ENCODE data around the gene NETO2.
"Not testable (repeated sequence)": the region's sequence is repeated elsewhere in the genome, so short reads cannot be mapped to it uniquely, and the experiment has no call there.

The NETO2 gene, protein sequence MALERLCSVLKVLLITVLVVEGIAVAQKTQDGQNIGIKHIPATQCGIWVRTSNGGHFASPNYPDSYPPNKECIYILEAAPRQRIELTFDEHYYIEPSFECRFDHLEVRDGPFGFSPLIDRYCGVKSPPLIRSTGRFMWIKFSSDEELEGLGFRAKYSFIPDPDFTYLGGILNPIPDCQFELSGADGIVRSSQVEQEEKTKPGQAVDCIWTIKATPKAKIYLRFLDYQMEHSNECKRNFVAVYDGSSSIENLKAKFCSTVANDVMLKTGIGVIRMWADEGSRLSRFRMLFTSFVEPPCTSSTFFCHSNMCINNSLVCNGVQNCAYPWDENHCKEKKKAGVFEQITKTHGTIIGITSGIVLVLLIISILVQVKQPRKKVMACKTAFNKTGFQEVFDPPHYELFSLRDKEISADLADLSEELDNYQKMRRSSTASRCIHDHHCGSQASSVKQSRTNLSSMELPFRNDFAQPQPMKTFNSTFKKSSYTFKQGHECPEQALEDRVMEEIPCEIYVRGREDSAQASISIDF

DNA sequence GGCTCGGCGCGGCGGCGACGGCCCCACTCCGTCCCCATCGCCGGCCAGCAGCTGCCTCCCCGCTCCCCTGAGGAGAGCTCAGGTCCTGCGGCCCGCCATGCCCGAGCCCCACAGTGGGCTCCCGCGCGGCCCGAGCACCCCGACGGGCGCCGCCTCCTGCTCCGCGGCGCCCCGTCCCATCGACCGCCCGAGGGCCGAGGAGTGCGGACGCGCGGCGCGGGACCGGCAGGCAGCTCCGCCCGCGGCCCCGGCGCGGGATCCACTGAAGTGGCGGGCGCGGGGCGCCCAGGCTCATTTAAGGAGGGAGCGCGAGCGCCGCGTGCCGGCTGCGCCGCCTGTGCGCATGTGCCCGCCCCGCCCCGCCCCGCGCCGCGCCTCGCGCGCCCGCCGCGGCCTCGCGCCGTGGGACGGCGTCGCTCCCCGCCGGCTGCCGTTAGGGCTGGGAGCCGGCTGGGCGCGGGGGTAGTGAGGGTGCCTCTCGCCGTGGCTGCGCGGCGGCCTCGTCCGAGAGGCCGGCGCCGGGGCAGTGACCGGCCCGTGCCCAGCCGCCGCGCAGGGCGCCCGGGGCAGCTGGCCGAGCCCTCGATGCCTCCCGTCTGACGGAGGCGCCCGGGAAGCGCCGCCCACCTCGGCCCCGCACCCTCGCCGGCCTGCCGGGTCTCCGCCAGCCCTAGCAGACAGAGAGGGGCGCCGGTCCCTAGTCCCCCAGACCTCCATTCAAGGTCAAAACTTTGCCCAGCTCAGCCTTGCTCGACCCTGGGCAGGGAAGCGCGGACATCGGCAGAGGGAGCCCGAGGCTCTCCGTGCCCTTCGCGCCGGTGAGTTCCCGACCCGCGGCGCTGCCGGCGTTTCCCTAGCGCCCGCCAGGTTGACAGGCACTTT lies at the start of gene NETO2:
NETO2 (minus strand) TSS at position 269 of the 882 bp plus-strand sequence. CDS start 333 bp downstream, outside the sequence.
- Histone ChIP-seq H3K4me3 (ENCODE audit: severe bottlenecking) (peak within 1 kb of the TSS; percentile 95), H3K36me3 (ENCODE audit: low read depth) (no peaks in the 10 kb centered on the region), H3K9me3 (ENCODE audit: severe bottlenecking) (no peaks in the 10 kb centered on the region), H3K4me1 (ENCODE audit: insufficient read depth, poor library complexity, severe bottlenecking) (peaks cover 26% of the 10 kb centered on the region), H3K27me3 (ENCODE audit: insufficient read depth, poor library complexity, severe bottlenecking) (no peaks in the 10 kb centered on the region), H3K27ac (ENCODE audit: poor library complexity, severe bottlenecking) (peak within 1 kb of the TSS; percentile 47)
- TF ChIP-seq, protein P1, sequence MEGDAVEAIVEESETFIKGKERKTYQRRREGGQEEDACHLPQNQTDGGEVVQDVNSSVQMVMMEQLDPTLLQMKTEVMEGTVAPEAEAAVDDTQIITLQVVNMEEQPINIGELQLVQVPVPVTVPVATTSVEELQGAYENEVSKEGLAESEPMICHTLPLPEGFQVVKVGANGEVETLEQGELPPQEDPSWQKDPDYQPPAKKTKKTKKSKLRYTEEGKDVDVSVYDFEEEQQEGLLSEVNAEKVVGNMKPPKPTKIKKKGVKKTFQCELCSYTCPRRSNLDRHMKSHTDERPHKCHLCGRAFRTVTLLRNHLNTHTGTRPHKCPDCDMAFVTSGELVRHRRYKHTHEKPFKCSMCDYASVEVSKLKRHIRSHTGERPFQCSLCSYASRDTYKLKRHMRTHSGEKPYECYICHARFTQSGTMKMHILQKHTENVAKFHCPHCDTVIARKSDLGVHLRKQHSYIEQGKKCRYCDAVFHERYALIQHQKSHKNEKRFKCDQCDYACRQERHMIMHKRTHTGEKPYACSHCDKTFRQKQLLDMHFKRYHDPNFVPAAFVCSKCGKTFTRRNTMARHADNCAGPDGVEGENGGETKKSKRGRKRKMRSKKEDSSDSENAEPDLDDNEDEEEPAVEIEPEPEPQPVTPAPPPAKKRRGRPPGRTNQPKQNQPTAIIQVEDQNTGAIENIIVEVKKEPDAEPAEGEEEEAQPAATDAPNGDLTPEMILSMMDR (IDR thresholded peaks at IDR 0.05; ENCODE audit: poor library complexity, severe bottlenecking): peak; percentile 56
- DNase-seq (ENCODE audit: low spot score) (peak; percentile 69), ATAC-seq (ENCODE audit: low read depth) (peak; percentile 44)

DNA sequence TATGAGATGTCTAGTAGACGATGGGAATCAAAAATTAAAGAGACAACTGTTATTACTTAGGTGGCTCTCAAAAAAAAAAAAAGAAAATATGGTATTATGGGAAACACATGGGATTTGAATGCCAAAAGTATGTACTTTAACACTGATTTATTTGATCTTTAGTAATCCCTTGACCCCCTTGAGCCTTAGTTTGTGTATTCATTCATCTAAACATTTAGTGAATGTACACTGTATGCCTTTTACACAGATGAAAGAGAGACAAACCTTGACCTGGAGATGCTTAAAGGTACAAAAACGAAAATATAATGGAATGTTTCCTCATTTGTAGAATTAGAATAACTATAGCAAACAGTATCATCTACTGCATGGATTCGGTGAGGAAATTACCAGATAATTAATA lies 38.6 kb upstream of the NETO2 start:
- Histone ChIP-seq H3K4me3 (ENCODE audit: severe bottlenecking) (no peak overlapping the region), H3K4me1 (ENCODE audit: insufficient read depth, poor library complexity, severe bottlenecking) (no peaks in the 10 kb centered on the region), H3K27me3 (ENCODE audit: insufficient read depth, poor library complexity, severe bottlenecking) (no peaks in the 10 kb centered on the region), H3K9me3 (ENCODE audit: severe bottlenecking) (no peaks in the 10 kb centered on the region), H3K27ac (ENCODE audit: poor library complexity, severe bottlenecking) (no peak overlapping the region), H3K36me3 (ENCODE audit: low read depth) (no peaks in the 10 kb centered on the region)
- no peak for DNase-seq (ENCODE audit: low spot score)
- ATAC-seq (ENCODE audit: low read depth): no peak
- TF ChIP-seq, protein P1 (IDR thresholded peaks at IDR 0.05; ENCODE audit: poor library complexity, severe bottlenecking): no peak

DNA sequence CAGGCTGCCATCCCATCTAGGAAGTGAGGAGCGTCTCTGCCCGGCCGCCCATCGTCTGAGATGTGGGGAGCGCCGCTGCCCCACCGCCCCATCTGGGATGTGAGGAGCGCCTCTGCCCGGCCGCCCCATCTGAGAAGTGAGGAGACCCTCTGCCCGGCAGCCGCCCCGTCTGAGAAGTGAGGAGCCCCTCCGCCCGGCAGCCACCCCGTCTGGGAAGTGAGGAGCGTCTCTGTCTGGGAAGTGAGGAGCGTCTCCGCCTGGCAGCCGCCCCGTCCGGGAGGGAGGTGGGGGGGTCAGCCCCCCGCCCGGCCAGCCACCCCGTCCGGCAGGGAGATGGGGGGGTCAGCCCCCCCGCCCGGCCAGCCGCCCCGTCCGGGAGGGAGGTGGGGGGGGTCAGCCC lies 37.3 kb upstream of the NETO2 start:
- H3K9me3 ChIP-seq (ENCODE audit: severe bottlenecking): not testable (repeated sequence)

DNA sequence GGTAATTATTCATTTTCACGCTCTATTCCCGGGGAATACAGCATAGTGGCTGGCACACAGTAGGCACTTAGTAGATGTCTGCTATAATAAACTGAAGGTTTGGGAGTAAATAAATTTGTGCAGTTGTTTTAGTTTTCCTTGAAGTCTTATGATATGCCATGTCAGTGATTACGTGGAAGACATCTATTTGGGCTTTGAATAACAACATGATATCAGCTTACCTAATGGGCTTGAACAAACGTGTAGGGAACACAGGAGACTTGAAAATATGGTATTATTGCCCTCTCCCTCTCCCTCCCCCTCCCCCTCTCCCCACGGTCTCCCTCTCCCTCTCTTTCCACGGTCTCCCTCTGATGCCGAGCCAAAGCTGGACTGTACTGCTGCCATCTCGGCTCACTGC lies 36.3 kb upstream of the NETO2 start:
- ATAC-seq (ENCODE audit: low read depth) (no peak), DNase-seq (ENCODE audit: low spot score) (no peak)
- H3K27ac ChIP-seq (ENCODE audit: poor library complexity, severe bottlenecking): no peak overlapping the region
- TF ChIP-seq, protein P1 (IDR thresholded peaks at IDR 0.05; ENCODE audit: poor library complexity, severe bottlenecking): no peak
- no peak overlapping the region for H3K4me3 ChIP-seq (ENCODE audit: severe bottlenecking)
- H3K27me3 ChIP-seq (ENCODE audit: insufficient read depth, poor library complexity, severe bottlenecking): no peaks in the 10 kb centered on the region
- H3K9me3 ChIP-seq (ENCODE audit: severe bottlenecking): no peaks in the 10 kb centered on the region
- H3K36me3 ChIP-seq (ENCODE audit: low read depth): no peaks in the 10 kb centered on the region
- H3K4me1 ChIP-seq (ENCODE audit: insufficient read depth, poor library complexity, severe bottlenecking): no peaks in the 10 kb centered on the region

More for the DNA sequence above, 37.3 kb upstream of the NETO2 start:
- not testable (repeated sequence) for H3K36me3 ChIP-seq (ENCODE audit: low read depth); H3K27ac ChIP-seq (ENCODE audit: poor library complexity, severe bottlenecking); DNase-seq (ENCODE audit: low spot score); H3K27me3 ChIP-seq (ENCODE audit: insufficient read depth, poor library complexity, severe bottlenecking); ATAC-seq (ENCODE audit: low read depth); H3K4me1 ChIP-seq (ENCODE audit: insufficient read depth, poor library complexity, severe bottlenecking); H3K4me3 ChIP-seq (ENCODE audit: severe bottlenecking)

DNA sequence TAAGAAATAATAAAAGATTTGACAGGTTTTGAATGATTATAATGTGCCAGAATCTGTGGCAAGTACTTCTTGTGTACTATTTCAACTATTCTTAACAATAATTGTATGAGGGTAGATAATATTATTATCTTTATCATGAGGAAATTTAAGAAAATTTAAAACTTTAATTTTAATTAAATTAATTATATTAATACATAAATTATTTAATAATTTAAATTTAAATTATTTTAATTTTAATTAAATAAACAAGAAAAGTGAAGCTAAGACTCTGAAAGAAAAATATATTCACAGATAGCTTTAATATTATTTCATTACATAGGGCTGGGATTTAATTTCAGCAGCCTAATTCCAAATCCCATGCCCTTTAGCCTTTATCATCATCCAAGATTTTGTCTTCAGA lies 31.4 kb upstream of the NETO2 start:
- TF ChIP-seq, protein P1 (IDR thresholded peaks at IDR 0.05; ENCODE audit: poor library complexity, severe bottlenecking): no peak
- Histone ChIP-seq H3K9me3 (ENCODE audit: severe bottlenecking) (no peaks in the 10 kb centered on the region), H3K27ac (ENCODE audit: poor library complexity, severe bottlenecking) (no peak overlapping the region), H3K4me1 (ENCODE audit: insufficient read depth, poor library complexity, severe bottlenecking) (no peaks in the 10 kb centered on the region), H3K27me3 (ENCODE audit: insufficient read depth, poor library complexity, severe bottlenecking) (no peaks in the 10 kb centered on the region), H3K36me3 (ENCODE audit: low read depth) (no peaks in the 10 kb centered on the region), H3K4me3 (ENCODE audit: severe bottlenecking) (no peak overlapping the region)
- ATAC-seq (ENCODE audit: low read depth) (no peak), DNase-seq (ENCODE audit: low spot score) (no peak)

All from RWPE2 (cell line).